ENCODE measurements around the gene KLHDC3.

GRCh38 chr6:43019152-43019551 is 5.1 kb downstream of the KLHDC3 start:
- TF ChIP-seq CTCF (conservative IDR thresholded peaks at IDR 0.05 in 1 of 2, IDR thresholded peaks at IDR 0.05 in 1 of 2; ENCODE audit: low read depth in 1 of 2, low read length in 2 of 2) (no peak), EZH2 (IDR thresholded peaks at IDR 0.05; ENCODE audit: low read length, missing control alignments) (no peak)
